Lung (tissue), 12 donors: ENCODE data around the gene CSNK1G2. TPM values are rescaled to one million over a fixed set of nuclear protein-coding genes. Genes with fewer than 3 reads are reported as not detected.

Experiments
- ATAC-seq: fragments of 200-7000 bp; cut with Tn5 transposase; one replicate; pipeline ENCODE4 v1.9.1; 2020; ENCODE audit warnings: moderate number of reproducible peaks; ENCODE audit not compliant: insufficient read depth, low FRiP score
- DNase-seq, 3 donors: peaks; one replicate each; pipeline ENCODE4 v3.0.0-alpha.2; 2013 to 2017
- H3K27ac ChIP-seq, 2 donors: one replicate each; pipeline ENCODE4 v1.5.1; 2013; ENCODE audit warnings: mild to moderate bottlenecking in 2 of 2, moderate library complexity in 2 of 2, control low read depth in 1 of 2, inconsistent platforms in 1 of 2, low read depth in 1 of 2, low read length in 1 of 2
- H3K27me3 ChIP-seq, 3 donors: one replicate each; pipeline ENCODE4 v1.5.1; 2013; ENCODE audit warnings: low read length in 2 of 3; ENCODE audit not compliant: control insufficient read depth in 3 of 3, insufficient read depth in 3 of 3
- H3K36me3 ChIP-seq, 4 donors: one replicate each; pipeline ENCODE4 v1.5.1; 2013; ENCODE audit warnings: low read length in 4 of 4, mild to moderate bottlenecking in 1 of 4, moderate library complexity in 1 of 4; ENCODE audit not compliant: control insufficient read depth in 4 of 4, insufficient read depth in 4 of 4
- H3K4me1 ChIP-seq, 5 donors: one replicate each; pipeline ENCODE4 v1.5.1; 2013; ENCODE audit warnings: low read length in 5 of 5, mild to moderate bottlenecking in 2 of 5, moderate library complexity in 1 of 5; ENCODE audit not compliant: control insufficient read depth in 5 of 5, insufficient read depth in 5 of 5
- H3K4me3 ChIP-seq: one replicate; pipeline ENCODE4 v1.5.1; 2013; ENCODE audit warnings: mild to moderate bottlenecking, control low read depth, moderate library complexity
- H3K9ac ChIP-seq, 2 donors: one replicate each; pipeline ENCODE4 v1.5.1; 2013; ENCODE audit warnings: low read length in 2 of 2, control low read depth in 1 of 2; ENCODE audit not compliant: insufficient read depth in 1 of 2
- H3K9me3 ChIP-seq, 4 donors: one replicate each; pipeline ENCODE4 v1.5.1; 2013; ENCODE audit warnings: low read length in 3 of 4, mild to moderate bottlenecking in 1 of 4, moderate library complexity in 1 of 4; ENCODE audit not compliant: control insufficient read depth in 4 of 4, insufficient read depth in 3 of 4
- CTCF ChIP-seq: IDR thresholded peaks from 2 replicates; pipeline ENCODE4 v1.5.1; 2012; ENCODE audit warnings: mild to moderate bottlenecking; ENCODE audit errors: control extremely low read depth, extremely low read depth
- WGBS, 2 donors: extraction: QIAGEN DNeasy Blood & Tissue Kit; methylation state at CpG; one replicate each; pipeline ENCODE4 v1.1.7; 2013; 5-methylcytosine and 5-hydroxymethylcytosine counted together
- polyA plus RNA-seq, 2 donors: library from polyadenylated mRNA; stranded (reverse); fragments of 200-250 nt; gene quantifications; one replicate each; pipeline ENCODE4 v1.2.1, GENCODE V29; 2013
- total RNA-seq, 2 donors: library from RNA; depleted of rRNA in 1 of 2; stranded (reverse); fragments of >200 nt in 1 of 2; gene quantifications; one replicate each; pipeline ENCODE4 v1.2.1, GENCODE V29; 2014 to 2021
- donor health status: control.
- donor health status: control.
- donor health status: Bipolar disorder and iron deficiency.
- donor health status: healthy.
- donor health status: DM: yes; HTN: yes; CAD: no.

CSNK1G2 gene
- total and polyA plus RNA-seq, 4 donors, result 50.0 to 80.2 (median 70.8) TPM

GRCh38 chr19:2014731-2015607 is 74.0 kb downstream of the CSNK1G2 start:
- Histone ChIP-seq H3K9me3 (no peaks in the 10 kb centered on the region), H3K9ac (no peak overlapping the region), H3K27me3 (no peaks in the 10 kb centered on the region), H3K36me3 (peaks cover 0 to 2% (median 0%) of the 10 kb centered on the region in 4 donors), H3K27ac (peak overlapping the region; percentile 34 to 81), H3K4me1 (peaks cover 0 to 7% (median 0%) of the 10 kb centered on the region in 5 donors), H3K4me3 (peak overlapping the region; percentile 76)
- TF ChIP-seq CTCF, result no peak
- DNase-seq (peak in 1 of 3 donors; percentile 38), ATAC-seq (no peak)
- WGBS, 2 donors, result 11 to 30% methylated on average over 28 to 74 of the region's 74 CpGs

- no peaks in the 10 kb centered on the region for H3K9me3 ChIP-seq
- H3K9ac ChIP-seq, result no peak within 1 kb of the TSS
- peak; percentile 74 to 92 (median 75) for DNase-seq
- no peak for TF ChIP-seq CTCF
- H3K4me3 ChIP-seq, result peak within 1 kb of the TSS; percentile 76
- H3K27ac ChIP-seq, result peak within 1 kb of the TSS; percentile 34 to 81
- 0 to 2% methylated on average over 9 to 19 of the region's 20 CpGs for WGBS, 2 donors
- no peak for ATAC-seq
- no peaks in the 10 kb centered on the region for H3K27me3 ChIP-seq
- H3K36me3 ChIP-seq, result peaks cover 0 to 2% (median 0%) of the 10 kb centered on the region in 4 donors
- peaks cover 0 to 7% (median 0%) of the 10 kb centered on the region in 5 donors for H3K4me1 ChIP-seq
Measured at GRCh38 chr19:2015608-2015950, 74.6 kb downstream of the CSNK1G2 start, which contains the start of gene BTBD2. BTBD2 (minus strand) TSS chr19:2015714; CDS start chr19:2015703, 11 bp downstream.

- Histone ChIP-seq H3K9ac (no peak overlapping the region), H3K27me3 (no peaks in the 10 kb centered on the region), H3K9me3 (no peaks in the 10 kb centered on the region), H3K4me3 (no peak overlapping the region), H3K27ac (peak overlapping the region in 1 of 2 donors; percentile 77), H3K36me3 (peaks cover 0 to 2% (median 0%) of the 10 kb centered on the region in 4 donors), H3K4me1 (peaks cover 0 to 7% (median 0%) of the 10 kb centered on the region in 5 donors)
- DNase-seq (peak; percentile 72 to 85 (median 73)), ATAC-seq (peak; percentile 70)
- TF ChIP-seq CTCF, result no peak
- 65 to 73% methylated on average over 23 of the region's 23 CpGs for WGBS, 2 donors
Measured at GRCh38 chr19:2016041-2016807, 75.3 kb downstream of the CSNK1G2 start.
